Kasumi-1 (cell line): ENCODE measurements around the gene RPL27A.

Source experiments
- DNase-seq, 2 experiments: peaks; one replicate each; lab custom pipeline; 2025; lab: John Stamatoyannopoulos, UW

Gene RPL27A

DNA sequence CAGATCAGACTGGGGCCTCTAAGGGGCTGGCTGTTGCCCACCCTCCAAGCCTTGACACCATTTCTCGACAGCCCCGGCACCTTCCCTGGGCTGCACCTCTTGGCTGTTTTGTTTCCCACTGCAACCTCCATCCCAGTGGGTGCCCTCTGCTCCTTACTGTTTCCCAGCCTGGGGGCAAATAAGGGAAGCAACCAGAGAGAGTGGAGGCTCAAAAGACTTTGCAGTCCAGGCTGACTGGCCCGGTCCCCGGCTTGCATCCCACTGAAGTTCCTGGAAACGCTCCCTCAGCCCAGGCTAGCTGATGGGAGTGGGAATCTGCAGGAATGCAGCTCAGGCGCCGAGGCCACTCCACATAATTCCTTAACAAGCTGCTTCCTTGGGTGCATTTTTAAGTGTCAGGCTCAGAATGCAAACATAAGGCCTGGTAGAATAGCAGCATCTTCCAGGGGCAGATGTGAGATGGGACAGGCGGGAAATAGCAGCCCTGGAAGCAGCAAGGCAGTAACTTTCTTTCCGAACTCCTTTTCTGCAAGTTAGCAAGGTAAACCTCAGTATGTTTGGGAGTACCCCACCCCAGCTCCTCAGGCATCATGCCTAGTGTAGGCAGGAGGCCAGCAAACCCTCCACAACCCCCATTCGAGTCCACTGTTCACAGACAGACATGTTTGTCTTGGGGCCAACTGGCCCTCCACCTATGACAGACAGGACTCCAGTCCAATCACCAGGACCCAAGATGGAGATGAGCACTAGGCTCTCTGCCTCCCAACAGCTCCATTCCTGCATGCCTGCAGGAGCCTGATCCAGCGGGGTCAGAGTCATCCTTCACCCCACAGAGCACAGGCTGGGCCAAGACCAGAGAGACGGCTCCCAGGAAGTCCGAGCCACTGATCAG, 39.3 kb downstream of the RPL27A start:
- DNase-seq, result no peak

DNA sequence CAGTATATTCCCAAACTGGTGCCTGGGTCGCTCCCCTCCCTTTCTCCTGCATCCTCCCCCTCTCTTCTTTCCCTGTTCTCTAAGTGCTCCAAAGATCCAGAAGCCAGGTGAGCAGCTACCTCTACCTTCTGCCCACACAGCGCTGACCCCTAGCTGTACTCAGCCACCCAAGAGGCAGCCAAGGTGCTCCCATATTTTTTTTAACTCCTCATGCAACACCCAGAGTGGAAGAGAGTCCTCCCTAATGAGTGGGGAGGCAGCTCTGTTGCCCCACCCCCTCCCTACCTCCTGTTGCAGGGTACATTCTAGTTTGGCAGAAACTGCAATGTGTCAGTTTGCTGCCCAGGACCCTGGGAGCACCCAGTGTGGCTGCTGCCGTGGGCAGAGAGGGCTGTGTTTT, 40.2 kb downstream of the RPL27A start:
- no peak for DNase-seq

- no peak for DNase-seq
Observed at GRCh38 chr11:8723711-8724110, 41.1 kb downstream of the RPL27A start.

GRCh38 chr11:8724682-8725081, 42.1 kb downstream of the RPL27A start:
- no peak for DNase-seq

GRCh38 chr11:8726395-8726794, 43.8 kb downstream of the RPL27A start:
- DNase-seq, result no peak

- no peak for DNase-seq
Observed at GRCh38 chr11:8728563-8728962, 46.0 kb downstream of the RPL27A start.

DNA sequence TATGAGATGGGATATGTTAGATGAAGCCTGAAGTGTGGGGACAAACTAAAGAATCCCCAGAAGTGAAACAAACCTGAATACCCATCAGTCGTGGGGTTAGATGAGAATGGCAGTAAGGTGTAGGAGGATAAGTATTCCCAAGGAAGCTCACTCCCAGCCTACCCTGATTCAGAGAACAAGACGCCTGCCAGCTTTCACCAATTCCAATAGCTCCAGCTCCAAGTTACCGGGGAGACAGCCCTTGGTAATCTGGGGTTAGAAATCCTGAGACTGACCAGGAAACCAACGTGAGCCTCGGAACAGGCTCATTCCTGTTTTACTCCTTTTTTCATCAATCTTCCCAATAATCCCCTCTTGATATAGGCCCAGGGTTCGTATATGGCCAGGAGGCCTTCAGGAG, 46.5 kb downstream of the RPL27A start:
- no peak for DNase-seq

GRCh38 chr11:8729837-8730696, 47.5 kb downstream of the RPL27A start:
- DNase-seq, result no peak

GRCh38 chr11:8730697-8731020, 48.1 kb downstream of the RPL27A start:
- no peak for DNase-seq

DNA sequence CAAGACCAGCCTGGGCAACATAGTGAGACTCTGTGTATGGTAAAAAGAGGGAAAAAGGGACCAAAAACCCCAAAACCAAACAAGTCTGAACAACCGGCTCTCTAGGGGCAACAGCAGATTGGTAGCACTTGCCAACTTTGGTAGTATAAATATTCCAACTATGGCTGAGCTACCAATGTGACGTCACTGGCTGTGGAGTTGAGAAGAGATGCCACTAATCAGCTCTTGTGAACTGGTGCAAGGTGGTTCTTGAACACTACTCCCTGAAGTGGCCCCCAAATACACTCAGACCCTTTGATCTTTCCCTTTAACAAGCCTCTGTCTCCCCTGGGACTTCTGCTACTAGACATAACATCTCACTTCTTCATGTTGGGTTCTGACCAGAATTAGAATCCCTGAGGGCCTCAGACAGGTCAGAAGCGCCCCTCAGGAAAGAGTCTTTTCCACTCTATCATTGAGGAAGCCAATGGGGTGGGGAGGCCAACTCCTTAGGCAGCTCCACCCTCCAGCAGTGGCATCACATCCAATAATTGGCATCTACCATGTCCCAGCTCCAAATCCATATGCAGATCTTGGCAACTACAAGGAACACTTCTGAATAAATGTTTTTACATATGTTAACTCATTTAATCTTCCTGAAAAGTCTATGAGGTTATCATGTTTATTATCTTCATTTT, 49.2 kb downstream of the RPL27A start:
- no peak for DNase-seq

DNA sequence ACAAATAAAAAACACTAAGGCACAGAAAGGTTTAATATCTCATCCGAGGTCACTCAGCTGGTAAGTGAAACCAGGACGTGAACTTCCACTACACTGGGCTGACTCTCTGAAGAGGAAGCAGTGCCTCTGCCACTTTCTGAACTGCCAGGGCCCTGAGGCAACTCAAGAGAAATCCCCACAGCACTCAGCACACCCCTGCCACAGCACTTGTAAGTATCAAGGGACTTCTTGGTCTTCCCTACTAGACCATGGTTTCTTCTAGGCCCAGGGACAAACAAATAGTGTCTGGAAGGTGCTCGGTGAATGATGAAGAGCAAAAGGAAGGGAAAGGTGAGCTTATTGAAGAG, 49.7 kb downstream of the RPL27A start:
- no peak for DNase-seq

- no peak for DNase-seq
Observed at GRCh38 chr11:8732748-8733241, 50.2 kb downstream of the RPL27A start.

GRCh38 chr11:8733852-8734251, 51.3 kb downstream of the RPL27A start:
- no peak for DNase-seq

- DNase-seq, result no peak
Observed at GRCh38 chr11:8735094-8735493, 52.5 kb downstream of the RPL27A start.

DNA sequence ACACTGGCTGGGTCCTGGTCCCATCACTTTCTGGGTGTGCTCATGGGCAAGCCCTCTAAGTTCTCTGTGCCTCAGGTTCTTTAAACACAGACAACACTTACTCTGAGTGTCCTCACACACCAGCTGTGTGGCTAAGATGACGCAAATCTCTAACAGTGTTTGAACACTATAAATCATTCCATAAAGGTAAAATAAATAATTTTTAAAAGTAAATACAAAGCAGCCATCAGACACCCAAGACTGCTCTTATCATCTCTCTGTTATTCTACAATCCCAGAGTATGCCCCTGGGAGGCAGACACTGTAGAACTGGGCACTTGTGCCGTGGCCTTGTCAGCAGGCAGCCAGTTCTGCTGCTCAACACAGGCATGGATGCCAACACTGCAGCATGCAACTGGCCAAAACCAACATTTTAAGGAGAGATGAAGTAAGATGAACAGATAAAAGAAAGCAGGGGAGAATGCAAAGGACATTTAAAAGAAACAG, 56.8 kb downstream of the RPL27A start:
- no peak for DNase-seq
